ENCODE results near the gene NACAD.

The NACAD gene, protein sequence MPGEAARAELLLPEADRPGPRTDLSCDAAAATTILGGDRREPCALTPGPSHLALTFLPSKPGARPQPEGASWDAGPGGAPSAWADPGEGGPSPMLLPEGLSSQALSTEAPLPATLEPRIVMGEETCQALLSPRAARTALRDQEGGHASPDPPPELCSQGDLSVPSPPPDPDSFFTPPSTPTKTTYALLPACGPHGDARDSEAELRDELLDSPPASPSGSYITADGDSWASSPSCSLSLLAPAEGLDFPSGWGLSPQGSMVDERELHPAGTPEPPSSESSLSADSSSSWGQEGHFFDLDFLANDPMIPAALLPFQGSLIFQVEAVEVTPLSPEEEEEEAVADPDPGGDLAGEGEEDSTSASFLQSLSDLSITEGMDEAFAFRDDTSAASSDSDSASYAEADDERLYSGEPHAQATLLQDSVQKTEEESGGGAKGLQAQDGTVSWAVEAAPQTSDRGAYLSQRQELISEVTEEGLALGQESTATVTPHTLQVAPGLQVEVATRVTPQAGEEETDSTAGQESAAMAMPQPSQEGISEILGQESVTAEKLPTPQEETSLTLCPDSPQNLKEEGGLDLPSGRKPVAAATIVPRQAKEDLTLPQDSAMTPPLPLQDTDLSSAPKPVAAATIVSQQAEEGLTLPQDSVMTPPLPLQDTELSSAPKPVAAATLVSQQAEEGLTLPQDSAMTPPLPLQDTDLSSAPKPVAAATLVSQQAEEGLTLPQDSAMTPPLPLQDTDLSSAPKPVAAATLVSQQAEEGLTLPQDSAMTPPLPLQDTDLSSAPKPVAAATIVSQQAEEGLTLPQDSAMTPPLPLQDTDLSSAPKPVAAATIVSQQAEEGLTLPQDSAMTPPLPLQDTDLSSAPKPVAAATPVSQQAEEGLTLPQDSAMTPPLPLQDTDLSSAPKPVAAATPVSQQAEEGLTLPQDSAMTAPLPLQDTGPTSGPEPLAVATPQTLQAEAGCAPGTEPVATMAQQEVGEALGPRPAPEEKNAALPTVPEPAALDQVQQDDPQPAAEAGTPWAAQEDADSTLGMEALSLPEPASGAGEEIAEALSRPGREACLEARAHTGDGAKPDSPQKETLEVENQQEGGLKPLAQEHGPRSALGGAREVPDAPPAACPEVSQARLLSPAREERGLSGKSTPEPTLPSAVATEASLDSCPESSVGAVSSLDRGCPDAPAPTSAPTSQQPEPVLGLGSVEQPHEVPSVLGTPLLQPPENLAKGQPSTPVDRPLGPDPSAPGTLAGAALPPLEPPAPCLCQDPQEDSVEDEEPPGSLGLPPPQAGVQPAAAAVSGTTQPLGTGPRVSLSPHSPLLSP (N-terminal part only)

DNA sequence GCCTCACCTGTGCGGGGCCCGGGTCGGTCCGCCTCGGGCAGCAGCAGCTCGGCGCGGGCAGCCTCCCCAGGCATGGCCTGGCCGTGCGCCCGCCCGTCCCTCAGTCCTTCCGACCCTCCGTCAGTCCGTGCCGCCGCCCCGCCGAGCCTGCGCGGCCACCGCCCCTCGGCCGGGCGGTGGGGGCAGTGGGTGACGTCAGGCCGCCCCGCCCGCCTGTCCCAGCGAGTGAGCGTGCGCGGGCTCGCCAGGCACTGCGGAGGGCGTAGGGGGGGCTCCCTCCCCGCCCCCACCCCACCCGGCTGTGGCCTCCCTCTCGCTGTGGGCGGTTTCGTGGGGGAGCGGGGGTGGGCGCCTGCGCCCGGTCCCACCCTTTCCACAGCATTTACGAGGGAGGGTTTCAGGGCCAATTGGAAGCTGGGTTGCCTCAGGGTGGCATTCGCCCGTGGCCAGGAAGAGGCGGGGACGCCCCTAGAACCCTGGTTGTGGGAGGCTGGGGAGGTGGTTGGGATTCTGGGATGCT, at the start of gene NACAD:
NACAD (minus strand) TSS at position 149 of the 520 bp plus-strand sequence; CDS start at position 74, 75 bp downstream.
- DNase-seq (ENCODE audit: low read depth in 3 of 3), result no peak

DNA sequence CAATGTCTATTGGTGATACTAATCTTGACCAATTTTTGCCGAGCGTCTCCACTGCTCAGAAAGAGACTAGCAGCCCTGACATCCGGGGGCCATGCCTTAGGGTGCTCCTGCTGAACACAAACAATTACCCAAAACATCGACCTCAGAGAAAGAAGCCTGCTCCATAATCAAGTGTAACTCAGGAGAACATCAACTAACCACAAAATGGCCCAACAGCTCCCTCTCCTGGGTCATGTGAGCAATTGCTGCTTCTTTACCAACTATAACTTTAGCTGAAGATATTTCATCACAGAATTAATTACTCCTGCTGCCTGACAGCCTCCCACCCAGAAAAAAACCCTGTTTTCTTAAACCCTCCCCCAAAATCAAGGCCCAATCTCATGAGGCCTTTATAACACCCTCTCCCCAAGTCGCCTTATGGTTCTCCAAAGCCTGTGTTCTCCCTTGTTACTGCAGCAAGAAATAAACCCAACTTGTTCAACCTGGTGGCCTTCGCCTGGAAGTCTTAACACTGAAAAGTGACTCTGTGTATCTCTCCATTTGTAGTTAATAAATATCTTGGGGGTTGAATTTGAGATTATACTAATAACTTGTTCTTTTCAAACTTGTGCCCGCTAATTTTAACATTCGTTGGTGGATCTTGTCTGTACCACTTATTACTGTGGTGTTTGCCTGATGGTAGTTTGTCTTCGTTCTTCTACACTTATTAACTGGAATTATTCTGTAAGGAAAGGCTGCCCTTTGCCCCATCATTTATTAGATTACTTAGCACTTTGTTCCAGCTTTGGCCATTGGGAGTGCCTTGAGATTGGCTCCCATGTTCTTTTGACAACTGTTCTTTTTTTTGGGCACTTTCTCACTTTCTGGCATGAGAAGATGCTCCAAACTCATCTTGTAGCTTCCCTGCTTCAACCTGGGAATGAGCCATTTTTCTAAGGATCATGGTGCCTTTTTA, 47.6 kb upstream of the NACAD start:
- DNase-seq (ENCODE audit: low read depth in 3 of 3), result peak; percentile 42 to 45 (median 43)

- DNase-seq (ENCODE audit: low read depth in 3 of 3), result no peak
Observed at GRCh38 chr7:45133877-45134276, 45.1 kb upstream of the NACAD start.

GRCh38 chr7:45133352-45133751, 44.6 kb upstream of the NACAD start:
- no peak for DNase-seq (ENCODE audit: low read depth in 3 of 3)

DNA sequence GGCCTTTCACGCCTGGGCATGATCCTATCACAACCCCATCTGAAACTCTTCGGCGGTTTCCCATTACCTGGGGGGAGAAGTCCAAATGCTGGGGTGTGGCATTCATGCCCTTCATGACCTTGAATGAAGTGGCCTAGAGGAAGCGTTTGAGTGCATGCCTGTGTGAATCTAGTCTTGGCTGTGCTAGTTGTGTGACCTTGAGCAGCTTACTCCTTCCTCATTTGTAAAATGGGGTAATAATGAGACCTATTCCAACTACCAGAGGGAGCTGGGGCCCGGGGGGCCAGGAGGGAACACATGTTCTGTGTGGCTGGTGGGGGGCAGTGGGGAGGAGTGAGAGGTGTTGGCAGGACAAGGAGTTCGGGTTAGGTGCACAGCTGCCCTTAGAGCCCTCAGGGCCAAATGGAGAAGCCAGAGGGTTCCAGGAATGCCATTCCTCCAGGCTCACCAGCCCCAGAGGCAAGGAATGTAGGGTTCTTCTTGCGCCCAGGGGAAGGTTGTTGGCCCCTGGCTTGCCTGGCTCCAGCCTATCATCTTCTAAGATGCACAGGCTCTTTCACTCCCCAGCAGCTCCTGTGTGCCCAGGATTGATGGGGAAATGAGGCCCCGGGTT, 44.0 kb upstream of the NACAD start:
- DNase-seq (ENCODE audit: low read depth in 3 of 3), result no peak

GRCh38 chr7:45131891-45132290, 43.1 kb upstream of the NACAD start:
- no peak for DNase-seq (ENCODE audit: low read depth in 3 of 3)

- DNase-seq (ENCODE audit: low read depth in 3 of 3), result no peak
Observed at GRCh38 chr7:45130910-45131309, 42.1 kb upstream of the NACAD start.

DNA sequence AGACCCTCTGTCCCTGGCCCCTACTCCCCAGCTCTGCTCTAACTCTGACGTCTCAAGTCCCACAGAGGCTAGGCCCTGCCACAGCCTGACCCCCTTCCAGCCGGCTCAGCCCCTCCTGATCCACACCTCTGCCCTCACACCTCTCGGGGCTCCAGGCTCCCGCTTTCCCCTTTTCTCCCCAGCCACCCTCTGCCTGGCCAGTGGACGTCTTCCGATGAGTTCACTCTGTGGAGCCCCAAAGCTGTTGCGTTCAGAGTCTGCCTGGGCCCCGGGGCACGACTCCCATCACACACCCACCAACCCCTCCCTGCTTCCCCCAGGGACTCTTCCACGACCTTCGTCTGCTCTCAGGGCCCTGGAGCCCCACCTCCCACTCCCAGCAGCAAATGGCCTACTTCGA, 41.1 kb upstream of the NACAD start:
- DNase-seq (ENCODE audit: low read depth in 3 of 3), result no peak

DNA sequence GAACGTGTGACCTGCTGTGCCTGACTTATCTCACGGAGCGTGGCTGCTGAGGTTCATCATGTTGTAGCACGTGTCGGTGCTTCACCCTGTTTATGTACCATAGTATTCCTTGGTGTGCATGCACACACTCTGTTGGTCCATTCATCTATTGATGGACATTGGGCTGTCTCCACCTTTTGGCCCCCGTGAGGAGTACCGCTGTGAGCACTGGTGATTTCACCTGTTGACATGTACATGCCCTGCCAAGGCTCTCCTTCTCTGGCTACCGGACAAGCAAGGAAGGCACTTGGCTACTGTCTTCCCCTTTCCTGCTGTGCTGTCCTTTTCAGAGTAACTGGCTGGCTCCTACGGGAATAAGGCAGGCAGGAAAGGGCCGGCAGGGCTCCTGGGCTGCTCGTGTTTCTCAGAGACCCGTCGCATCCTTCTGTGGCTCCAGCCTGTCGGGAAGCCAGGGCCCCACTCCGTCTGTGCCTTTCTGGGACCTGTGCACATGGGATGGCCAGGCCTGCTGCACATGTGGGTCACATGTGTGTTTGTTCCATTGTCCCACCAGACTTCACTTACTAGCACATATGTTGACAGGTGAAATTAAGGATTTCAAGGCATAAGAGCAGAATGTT, 40.5 kb upstream of the NACAD start:
- DNase-seq (ENCODE audit: low read depth in 3 of 3), result no peak

DNA sequence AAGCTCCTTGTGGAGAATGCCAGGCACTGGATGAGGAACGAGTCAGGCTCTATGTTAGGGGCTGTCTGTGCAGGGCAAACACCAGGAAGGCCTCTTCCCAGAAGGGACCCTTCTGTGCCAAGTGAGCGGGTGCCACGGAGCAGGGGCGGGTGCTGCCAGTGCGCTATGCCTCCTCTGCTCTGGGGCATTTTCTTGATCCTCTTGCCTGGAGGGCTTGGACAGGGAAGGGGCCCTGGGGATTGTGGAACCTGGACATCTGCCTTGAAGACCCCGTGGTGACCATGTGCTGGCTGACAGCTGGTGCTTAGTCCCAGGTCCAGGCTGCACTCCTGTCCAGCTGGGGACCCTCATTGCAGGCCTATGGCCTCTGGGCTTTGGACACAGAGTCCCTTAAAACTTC, 38.2 kb upstream of the NACAD start:
- no peak for DNase-seq (ENCODE audit: low read depth in 3 of 3)

DNA sequence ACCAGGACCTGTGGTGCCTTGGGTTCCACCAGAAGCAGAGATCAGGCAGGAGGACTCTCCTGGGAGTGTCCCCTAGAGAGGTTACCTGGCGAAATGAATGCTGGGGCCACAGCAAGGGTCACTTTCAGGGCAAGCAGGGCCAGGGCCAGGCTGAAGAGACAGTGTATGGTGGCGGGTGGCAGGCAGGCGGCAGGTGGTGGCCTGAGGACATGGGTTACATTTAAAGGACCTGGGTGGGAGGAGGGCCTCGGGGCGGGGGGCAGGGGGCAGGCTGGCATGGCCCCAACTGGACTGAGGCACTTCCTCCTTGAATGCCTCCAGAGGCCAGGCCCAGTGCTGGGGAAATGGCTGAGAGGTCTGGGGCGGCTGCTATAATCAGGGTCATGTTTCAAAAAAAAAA, 37.4 kb upstream of the NACAD start:
- no peak for DNase-seq (ENCODE audit: low read depth in 3 of 3)

- no peak for DNase-seq (ENCODE audit: low read depth in 3 of 3)
Observed at GRCh38 chr7:45125193-45125904, 36.6 kb upstream of the NACAD start.

GRCh38 chr7:45123913-45124710, 35.3 kb upstream of the NACAD start:
- no peak for DNase-seq (ENCODE audit: low read depth in 3 of 3)

DNA sequence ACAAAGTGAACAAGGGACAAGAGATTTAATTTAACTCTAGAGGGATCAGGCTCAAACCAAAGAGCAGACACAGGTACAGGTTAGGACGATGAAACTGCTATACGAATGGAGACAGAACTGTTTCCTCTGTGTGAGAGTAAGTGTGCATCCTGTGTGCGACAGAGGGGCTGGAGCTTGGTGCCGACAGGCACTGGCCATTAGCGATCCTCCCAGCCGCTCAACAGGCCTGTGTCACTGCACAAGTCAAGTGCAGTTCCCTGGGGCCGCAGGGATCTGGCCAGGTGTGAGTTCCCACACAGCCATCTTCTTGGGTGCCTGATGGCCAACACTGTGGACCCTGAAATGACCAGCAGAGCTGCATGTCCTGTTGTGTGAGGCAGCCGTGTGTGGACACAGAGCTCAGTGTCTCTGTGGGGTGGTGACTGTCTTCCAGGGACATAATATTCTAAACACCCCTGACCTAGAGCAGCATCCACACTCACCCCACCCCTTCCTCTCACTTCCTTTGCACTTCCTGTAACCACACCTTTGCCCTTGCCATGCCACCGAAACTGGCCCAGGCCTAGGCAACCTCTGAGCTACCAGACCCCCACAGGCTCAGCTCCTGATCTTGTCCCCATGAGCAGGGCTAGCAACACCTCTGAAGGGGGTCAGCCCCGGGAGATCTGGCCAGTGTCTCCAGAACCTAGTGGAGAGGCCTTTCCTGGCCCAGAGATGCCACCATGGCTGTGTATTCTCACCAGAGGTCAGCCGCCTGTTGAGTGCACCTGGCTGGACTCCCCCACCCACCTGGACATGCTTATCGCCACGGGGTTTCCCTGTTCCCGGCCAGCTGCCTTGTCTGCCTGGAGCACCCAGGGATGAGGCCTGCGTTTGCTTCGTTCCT, 34.4 kb upstream of the NACAD start:
- no peak for DNase-seq (ENCODE audit: low read depth in 3 of 3)

DNA sequence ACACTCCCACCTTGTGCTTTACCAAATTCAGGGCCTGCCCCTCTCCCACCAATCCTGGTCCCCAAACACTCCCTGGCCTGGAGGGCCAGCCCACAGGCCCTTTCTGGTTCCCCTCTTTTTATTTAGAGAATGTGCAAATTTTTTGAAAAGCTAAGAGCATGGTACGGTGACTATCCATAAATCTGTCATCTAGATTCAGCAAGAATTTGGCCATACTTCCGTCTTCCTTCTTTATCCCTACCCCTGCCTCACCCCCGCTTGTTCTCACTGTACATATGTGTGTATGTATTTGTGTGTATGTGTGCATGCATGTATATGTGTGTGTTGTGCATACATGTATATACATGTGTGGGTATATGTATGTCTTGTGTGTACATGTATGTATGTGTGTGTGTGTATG, 30.8 kb upstream of the NACAD start:
- no peak for DNase-seq (ENCODE audit: low read depth in 3 of 3)

DNA sequence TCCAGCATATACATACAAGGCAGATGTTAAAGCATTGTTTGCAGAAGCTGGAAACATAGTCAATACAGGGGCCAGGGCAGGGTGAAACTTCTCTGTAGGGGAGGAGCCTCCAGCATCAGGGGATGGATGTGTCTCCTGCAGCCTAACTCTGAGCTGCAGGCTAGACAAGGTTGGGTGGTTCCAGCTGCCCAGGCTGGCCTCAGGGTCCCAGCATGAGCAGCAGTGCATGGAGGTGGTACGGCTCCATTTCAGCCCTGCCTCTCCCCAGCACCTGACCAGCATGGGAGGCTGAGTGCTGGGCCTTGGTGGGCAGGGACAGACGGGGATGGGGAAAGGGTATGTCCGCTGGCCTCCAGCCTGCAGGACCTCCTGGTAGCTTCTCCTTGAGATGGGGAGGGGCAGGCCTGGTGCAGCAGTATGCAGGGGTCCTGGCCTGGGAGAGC, 30.1 kb upstream of the NACAD start:
- DNase-seq (ENCODE audit: low read depth in 3 of 3), result no peak

DNA sequence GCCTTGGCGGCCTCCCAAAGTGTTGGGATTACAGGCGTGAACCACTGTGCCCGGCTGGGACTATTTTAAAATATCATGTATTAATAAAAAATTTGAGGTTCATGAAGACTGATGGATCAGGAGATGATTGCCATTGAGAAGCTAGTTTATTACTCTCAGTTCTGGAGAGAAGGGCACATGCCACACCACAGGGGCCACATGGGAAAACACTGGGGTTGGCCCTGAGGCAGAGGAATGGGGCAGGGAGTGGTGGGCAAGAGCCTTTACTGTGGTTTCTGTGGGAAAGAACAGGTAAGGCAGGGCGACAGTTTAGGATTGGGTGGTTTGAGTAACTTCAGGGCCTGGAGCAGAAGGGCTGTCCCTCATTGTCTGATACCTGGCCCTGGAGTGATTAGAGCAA, 29.5 kb upstream of the NACAD start:
- DNase-seq (ENCODE audit: low read depth in 3 of 3), result no peak
